Right cardiac atrium (tissue), 5 donors: ENCODE measurements around the gene CTNND2. TPM values are rescaled to one million over a fixed set of nuclear protein-coding genes. Genes with fewer than 3 reads are reported as not detected.
A peak's percentile ranks its signal among the peaks of the same experiment; 100 is the strongest.

Experiments used
- ATAC-seq, 2 donors: fragments of 200-7000 bp; cut with Tn5 transposase; one replicate each; pipeline versions ENCODE4 v1.8.0 to v1.9.1; 2020; ENCODE audit warnings: moderate library complexity in 2 of 2, mild to moderate bottlenecking in 1 of 2
- DNase-seq, 3 donors: peaks; one replicate each; pipeline ENCODE4 v3.0.0-alpha.2; 2020
- H3K27ac ChIP-seq: one replicate; pipeline ENCODE4 v1.5.1; 2013; ENCODE audit warnings: mild to moderate bottlenecking, low read length, control low read depth, moderate library complexity
- H3K27me3 ChIP-seq: one replicate; pipeline ENCODE4 v1.6.1; 2013; ENCODE audit not compliant: control insufficient read depth, insufficient read depth
- H3K4me1 ChIP-seq: one replicate; pipeline ENCODE4 v1.6.1; 2013; ENCODE audit warnings: low read length; ENCODE audit not compliant: control insufficient read depth, insufficient read depth
- H3K4me3 ChIP-seq: one replicate; pipeline ENCODE4 v1.5.1; 2013; ENCODE audit warnings: low read length, control low read depth
- H3K9me3 ChIP-seq: one replicate; pipeline ENCODE4 v1.6.1; 2013; ENCODE audit warnings: low read length; ENCODE audit not compliant: control insufficient read depth
- WGBS: extraction: QIAGEN DNeasy Blood & Tissue Kit; methylation state at CpG from one replicate; pipeline ENCODE4 v1.1.7; 2013; 5-methylcytosine and 5-hydroxymethylcytosine counted together
- intact Hi-C, 4 donors: fragments of 100-400 bp; cut with DNase I; formaldehyde crosslinking; loops; one replicate each; pipeline versions ENCODE4 v1.11.0 to v1.14.0; 2022 to 2023
- polyA plus RNA-seq: library from polyadenylated mRNA; stranded (reverse); fragments of 200-250 nt; gene quantifications from one replicate; pipeline ENCODE4 v1.2.3, GENCODE V29; 2013
- total RNA-seq, 4 donors: library from RNA; stranded (reverse); fragmentation: NEBNext Ultra II Directional; extraction: Animal tissue kit (Norgen Biotek cat#: 25700); gene quantifications; one replicate each; pipeline ENCODE4 v1.2.1, GENCODE V29; 2021
- donor health status: healthy with polysubstance abuse.
- donor health status: DM: no; HTN: yes; CAD: no.
- donor health status: DM: no; HTN: no; CAD: no.
- donor health status: DM: no; HTN: yes; CAD: no; lungs with severe emphysema.
- donor health status: DM: yes; HTN: yes; CAD: no.

Gene CTNND2
- total and polyA plus RNA-seq, 5 donors, result 2.6 to 14.0 (median 4.8) TPM

GRCh38 chr5:11594021-11594420 lies 310.2 kb downstream of the CTNND2 start:
- Histone ChIP-seq H3K4me3 (no peak overlapping the region), H3K9me3 (peaks cover 2% of the 10 kb centered on the region), H3K4me1 (peaks cover under 1% of the 10 kb centered on the region), H3K27ac (no peak overlapping the region), H3K27me3 (no peaks in the 10 kb centered on the region)
- DNase-seq (no peak), ATAC-seq (no peak)
- intact Hi-C loops, result no loop called here
- 88% methylated on average over 2 of the region's 2 CpGs for WGBS

- peaks cover 2% of the 10 kb centered on the region for H3K4me1 ChIP-seq
- DNase-seq, result no peak
- ATAC-seq, result no peak
- peaks cover 2% of the 10 kb centered on the region for H3K9me3 ChIP-seq
- no peaks in the 10 kb centered on the region for H3K27me3 ChIP-seq
- intact Hi-C loops, result no loop called here
- H3K27ac ChIP-seq, result no peak overlapping the region
- WGBS, result 96% methylated on average over 6 of the region's 6 CpGs
- H3K4me3 ChIP-seq, result no peak overlapping the region
Observed at GRCh38 chr5:11590475-11590874, 313.8 kb downstream of the CTNND2 start.

GRCh38 chr5:11588803-11589202 lies 315.4 kb downstream of the CTNND2 start:
- H3K4me1 ChIP-seq, result peaks cover 2% of the 10 kb centered on the region
- intact Hi-C loops, result no loop called here
- 14% methylated on average over 6 of the region's 6 CpGs for WGBS
- ATAC-seq (peak; percentile 54 to 70), DNase-seq (peak; percentile 30 to 51 (median 51))
- H3K27ac ChIP-seq, result no peak overlapping the region
- H3K27me3 ChIP-seq, result no peaks in the 10 kb centered on the region
- no peak overlapping the region for H3K4me3 ChIP-seq
- peaks cover 2% of the 10 kb centered on the region for H3K9me3 ChIP-seq

DNA sequence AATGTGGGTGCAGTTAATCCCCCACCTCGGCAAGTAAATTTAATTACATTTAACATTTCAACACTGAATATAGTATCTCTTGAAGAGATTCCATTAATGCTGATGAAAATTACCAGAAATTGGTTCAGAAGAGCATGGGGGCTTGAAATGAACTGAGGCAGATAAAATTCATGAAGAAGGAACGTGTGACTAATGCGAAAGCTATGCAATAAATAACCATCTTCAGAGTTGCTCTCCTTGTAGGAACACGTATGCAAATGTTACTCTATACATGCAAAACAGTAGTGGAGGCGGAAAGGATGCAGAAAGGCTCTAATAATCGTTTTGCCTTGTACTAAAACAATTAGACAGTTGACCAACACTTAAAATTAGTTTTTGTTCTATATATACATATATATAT lies 320.2 kb downstream of the CTNND2 start:
- Histone ChIP-seq H3K4me1 (peaks cover 1% of the 10 kb centered on the region), H3K27ac (no peak overlapping the region), H3K27me3 (no peaks in the 10 kb centered on the region), H3K4me3 (no peak overlapping the region), H3K9me3 (peaks cover 2% of the 10 kb centered on the region)
- 67% methylated on average over 6 of the region's 6 CpGs for WGBS
- no peak for DNase-seq
- intact Hi-C loops, result no loop called here
- no peak for ATAC-seq

GRCh38 chr5:11579351-11579750 lies 324.9 kb downstream of the CTNND2 start:
- ATAC-seq (no peak), DNase-seq (no peak)
- Histone ChIP-seq H3K27ac (no peak overlapping the region), H3K4me1 (no peaks in the 10 kb centered on the region), H3K4me3 (no peak overlapping the region), H3K9me3 (peaks cover 2% of the 10 kb centered on the region), H3K27me3 (no peaks in the 10 kb centered on the region)
- WGBS, result 82% methylated on average over 4 of the region's 4 CpGs
- intact Hi-C loops, result no loop called here

GRCh38 chr5:11574787-11575186 lies 329.5 kb downstream of the CTNND2 start:
- no peaks in the 10 kb centered on the region for H3K27me3 ChIP-seq
- H3K9me3 ChIP-seq, result no peaks in the 10 kb centered on the region
- no peak for DNase-seq
- intact Hi-C loops, result no loop called here
- H3K4me3 ChIP-seq, result no peak overlapping the region
- no peak overlapping the region for H3K27ac ChIP-seq
- no peaks in the 10 kb centered on the region for H3K4me1 ChIP-seq
- WGBS, result 85% methylated on average over 2 of the region's 2 CpGs
- no peak for ATAC-seq

DNA sequence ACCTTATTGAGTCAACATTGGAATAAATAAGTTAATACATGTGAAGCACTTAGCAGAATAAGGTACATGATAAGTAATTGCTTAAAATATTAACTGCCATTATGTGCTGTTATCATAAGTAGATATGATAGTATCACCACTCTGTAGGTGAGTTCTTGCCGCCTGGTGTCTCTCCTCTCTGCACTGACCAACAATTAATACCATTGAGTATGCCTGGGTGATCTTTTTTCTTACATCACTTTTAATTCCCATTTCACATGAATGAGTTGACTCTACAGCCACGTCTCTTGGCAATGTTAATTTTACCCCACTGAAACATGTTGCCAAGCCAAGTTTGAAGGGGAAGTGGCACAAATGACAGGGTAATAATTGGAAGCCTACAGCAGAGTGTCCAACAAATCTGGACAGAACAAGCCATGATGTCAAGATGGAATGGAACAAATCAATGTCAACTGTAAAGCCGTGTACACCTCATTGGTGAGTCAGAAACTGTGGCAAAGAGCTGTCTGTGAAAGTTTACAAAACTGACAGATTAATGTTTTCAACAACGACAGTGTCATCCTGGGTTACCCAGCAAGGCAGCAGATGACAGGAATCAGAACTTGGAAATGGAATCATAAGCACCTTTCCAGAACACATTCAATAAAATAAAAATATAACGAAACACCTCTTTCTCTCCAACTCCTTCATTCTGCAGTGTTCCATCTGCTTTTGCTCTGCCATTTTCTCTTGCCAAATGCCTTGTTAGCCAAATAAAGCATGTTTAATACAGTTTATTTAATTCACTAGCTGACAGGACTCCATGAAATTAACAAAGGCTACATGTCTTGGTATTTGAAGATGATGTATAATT lies 330.9 kb downstream of the CTNND2 start:
- Histone ChIP-seq H3K27me3 (no peaks in the 10 kb centered on the region), H3K27ac (no peak overlapping the region), H3K4me1 (no peaks in the 10 kb centered on the region), H3K4me3 (no peak overlapping the region), H3K9me3 (no peaks in the 10 kb centered on the region)
- ATAC-seq (no peak), DNase-seq (no peak)
- intact Hi-C loops, result no loop called here
- 60% methylated on average over 5 of the region's 5 CpGs for WGBS

DNA sequence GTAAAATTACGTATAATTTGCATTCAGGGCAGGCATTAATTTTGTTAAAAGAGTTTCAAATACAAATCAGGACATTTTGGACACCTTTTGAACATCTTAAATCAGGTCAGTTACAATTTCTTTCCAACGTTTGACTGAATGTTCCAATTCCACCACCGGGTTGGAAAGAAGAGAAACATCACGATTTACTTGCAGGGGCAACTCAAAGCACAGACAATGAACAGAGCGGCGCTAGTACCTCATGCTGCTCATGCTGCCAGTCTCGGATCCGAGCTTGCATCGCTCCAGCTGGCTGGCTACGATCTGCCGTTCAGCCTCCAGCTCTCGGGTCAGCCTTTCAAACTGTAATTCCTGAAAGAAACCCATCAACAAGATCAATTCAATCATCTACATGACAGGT lies 339.5 kb downstream of the CTNND2 start:
- 86% methylated on average over 12 of the region's 12 CpGs for WGBS
- intact Hi-C loops, result no loop called here
- H3K4me1 ChIP-seq, result no peaks in the 10 kb centered on the region
- DNase-seq, result no peak
- no peak overlapping the region for H3K4me3 ChIP-seq
- H3K27ac ChIP-seq, result no peak overlapping the region
- H3K27me3 ChIP-seq, result no peaks in the 10 kb centered on the region
- no peak for ATAC-seq
- peaks cover 2% of the 10 kb centered on the region for H3K9me3 ChIP-seq

GRCh38 chr5:11563822-11564221 lies 340.4 kb downstream of the CTNND2 start:
- Histone ChIP-seq H3K27ac (no peak overlapping the region), H3K27me3 (no peaks in the 10 kb centered on the region), H3K4me1 (no peaks in the 10 kb centered on the region), H3K4me3 (no peak overlapping the region), H3K9me3 (peaks cover 4% of the 10 kb centered on the region)
- no peak for ATAC-seq
- 87% methylated on average over 2 of the region's 2 CpGs for WGBS
- no peak for DNase-seq
- intact Hi-C loops, result no loop called here

DNA sequence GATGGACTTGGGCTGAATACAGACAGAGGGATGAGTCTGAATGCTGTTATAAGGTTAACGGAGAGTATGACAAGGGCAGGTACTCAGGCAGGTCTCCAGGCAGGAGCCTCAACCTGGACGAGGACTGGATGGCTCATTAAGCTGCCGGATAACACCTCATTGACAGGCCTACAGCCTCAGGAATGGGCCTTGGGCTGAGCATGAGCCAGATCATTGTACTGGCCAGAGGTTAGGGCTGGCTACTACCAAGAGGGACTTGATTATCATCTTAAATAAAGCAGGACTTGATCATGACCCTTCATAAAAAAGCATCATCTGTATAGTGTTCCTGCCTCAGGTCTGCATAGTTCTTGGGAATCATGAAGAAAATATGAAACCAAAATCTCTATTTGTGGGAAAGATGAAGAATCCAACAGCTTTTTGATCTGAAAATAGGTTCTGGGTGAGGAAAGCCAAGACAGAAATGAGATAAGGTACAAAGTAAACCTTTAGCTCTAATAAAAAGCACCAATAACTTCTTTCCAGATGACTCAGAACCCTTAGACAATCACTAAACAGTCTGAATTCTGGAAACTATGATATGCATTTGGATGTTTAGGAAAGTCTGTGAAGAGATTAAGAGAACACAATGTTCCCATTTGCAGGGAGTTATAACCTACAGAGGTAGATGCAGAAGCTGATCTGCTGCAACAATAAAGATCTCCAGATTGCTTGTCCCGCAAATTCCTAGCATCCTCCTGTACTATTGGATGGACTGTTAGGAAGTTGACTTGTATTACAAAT lies 343.1 kb downstream of the CTNND2 start:
- intact Hi-C loops, result no loop called here
- peaks cover 4% of the 10 kb centered on the region for H3K9me3 ChIP-seq
- no peaks in the 10 kb centered on the region for H3K4me1 ChIP-seq
- no peak for DNase-seq
- no peak overlapping the region for H3K4me3 ChIP-seq
- H3K27ac ChIP-seq, result no peak overlapping the region
- no peaks in the 10 kb centered on the region for H3K27me3 ChIP-seq
- WGBS, result 89% methylated on average over 4 of the region's 4 CpGs
- no peak for ATAC-seq

DNA sequence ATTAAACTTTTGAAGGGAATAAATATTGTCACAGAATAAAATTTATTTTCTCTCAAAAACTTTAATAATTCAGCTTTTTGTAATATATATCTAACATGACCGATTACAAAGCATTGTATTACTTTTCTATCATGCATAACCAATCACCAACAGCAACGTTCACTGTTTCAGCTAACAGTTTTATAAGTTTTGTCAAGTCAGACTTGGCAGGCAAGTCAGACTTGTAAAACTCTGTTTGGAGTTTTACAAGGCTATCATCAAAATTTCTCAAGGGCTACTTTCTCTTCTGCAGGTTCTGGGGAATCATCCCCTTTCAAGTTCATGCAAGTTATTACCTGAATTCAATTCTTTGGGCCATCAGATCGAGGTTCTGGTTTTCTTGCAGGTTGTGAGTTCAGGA lies 347.2 kb downstream of the CTNND2 start:
- Histone ChIP-seq H3K27me3 (no peaks in the 10 kb centered on the region), H3K27ac (no peak overlapping the region), H3K4me1 (no peaks in the 10 kb centered on the region), H3K4me3 (no peak overlapping the region), H3K9me3 (peaks cover 4% of the 10 kb centered on the region)
- ATAC-seq (no peak), DNase-seq (no peak)
- WGBS, result 72% methylated on average over 3 of the region's 3 CpGs
- intact Hi-C loops, result no loop called here
